IPS-NIHi7 (cell line): Measurements from ENCODE around the gene MTNR1A.

Experiments
- DNase-seq: peaks from one replicate; pipeline ENCODE4 v3.0.0; 2012; ENCODE audit warnings: mixed read lengths; ENCODE audit errors: extremely low spot score

Gene MTNR1A

GRCh38 chr4:186554914-186555827 is at the start of gene MTNR1A:
MTNR1A (minus strand) TSS chr4:186555567; CDS start chr4:186555365, 202 bp downstream.
- DNase-seq = peak; percentile 79

- no peak for DNase-seq
These were observed 48.9 kb upstream of the MTNR1A start for GRCh38 chr4:186604124-186604807.

- no peak for DNase-seq
These were observed 47.6 kb upstream of the MTNR1A start for GRCh38 chr4:186602978-186603377.

GRCh38 chr4:186599483-186599882 is 44.1 kb upstream of the MTNR1A start:
- no peak for DNase-seq

GRCh38 chr4:186598686-186599085 is 43.3 kb upstream of the MTNR1A start:
- no peak for DNase-seq

GRCh38 chr4:186596850-186597390 is 41.6 kb upstream of the MTNR1A start:
- DNase-seq = no peak

- no peak for DNase-seq
These were observed 41.0 kb upstream of the MTNR1A start for GRCh38 chr4:186596346-186596745.

- DNase-seq = no peak
These were observed 38.2 kb upstream of the MTNR1A start for GRCh38 chr4:186593587-186593973.

- DNase-seq = no peak
These were observed 37.7 kb upstream of the MTNR1A start for GRCh38 chr4:186592966-186593586.

- DNase-seq = no peak
These were observed 37.1 kb upstream of the MTNR1A start for GRCh38 chr4:186592445-186592844.

- DNase-seq = no peak
These were observed 36.3 kb upstream of the MTNR1A start for GRCh38 chr4:186591651-186592050.

GRCh38 chr4:186588503-186588902 is 33.1 kb upstream of the MTNR1A start:
- no peak for DNase-seq

GRCh38 chr4:186587416-186588018 is 32.1 kb upstream of the MTNR1A start:
- peak; percentile 65 for DNase-seq

GRCh38 chr4:186586205-186586604 is 30.8 kb upstream of the MTNR1A start:
- DNase-seq = no peak

- no peak for DNase-seq
These were observed 29.5 kb upstream of the MTNR1A start for GRCh38 chr4:186584912-186585311.

GRCh38 chr4:186581421-186581820 is 26.1 kb upstream of the MTNR1A start:
- no peak for DNase-seq

- no peak for DNase-seq
These were observed 25.3 kb upstream of the MTNR1A start for GRCh38 chr4:186580669-186581068.

GRCh38 chr4:186570193-186570996 is 15.0 kb upstream of the MTNR1A start:
- no peak for DNase-seq

GRCh38 chr4:186569533-186570192 is 14.3 kb upstream of the MTNR1A start:
- DNase-seq = no peak

- no peak for DNase-seq
These were observed 10.7 kb upstream of the MTNR1A start for GRCh38 chr4:186566068-186566467.
